Measurements from ENCODE around the gene SRRM4.

Gene SRRM4

DNA sequence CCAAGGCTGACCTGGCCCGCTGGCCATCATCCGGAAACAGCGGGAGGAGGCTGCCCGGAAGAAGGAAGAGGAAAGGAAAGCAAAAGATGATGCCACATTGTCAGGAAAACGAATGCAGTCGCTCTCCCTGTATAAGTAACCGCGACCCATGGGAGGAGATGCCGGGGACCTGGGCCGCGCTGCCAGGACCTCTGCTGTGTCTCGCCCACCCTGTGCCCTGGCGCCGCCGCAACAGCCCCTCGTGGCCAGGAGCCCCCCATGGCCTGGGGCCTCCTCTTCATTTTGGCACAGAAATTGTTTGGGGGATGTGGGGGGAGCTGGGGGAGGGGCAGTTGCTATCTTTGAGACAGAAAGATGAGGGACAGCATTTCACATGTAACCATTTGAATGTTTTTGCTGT is 213.9 kb downstream of the SRRM4 start:
- no peak for DNase-seq (ENCODE audit: low read depth in 3 of 3, low spot score in 1 of 3)

DNA sequence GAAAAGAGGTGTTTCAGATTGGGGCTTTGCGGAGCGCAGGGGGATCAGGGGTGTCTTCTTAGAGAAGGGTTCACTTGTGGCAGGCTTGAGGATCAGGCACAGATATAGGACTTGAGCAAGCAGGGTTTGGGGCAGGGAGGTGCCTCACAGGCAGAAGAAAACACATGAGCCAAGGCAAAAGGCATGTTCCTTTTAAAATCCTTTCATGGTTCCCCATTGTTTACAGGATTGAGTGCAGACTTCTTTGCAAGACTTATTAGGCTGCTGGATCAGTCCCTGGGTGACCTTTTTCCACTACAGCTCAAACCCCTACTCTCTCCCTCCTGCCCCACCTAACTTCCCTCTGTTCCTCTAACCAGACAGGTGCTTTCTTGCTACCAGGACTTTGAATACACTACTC is 217.1 kb downstream of the SRRM4 start:
- DNase-seq (ENCODE audit: low read depth in 3 of 3, low spot score in 1 of 3) = no peak

DNA sequence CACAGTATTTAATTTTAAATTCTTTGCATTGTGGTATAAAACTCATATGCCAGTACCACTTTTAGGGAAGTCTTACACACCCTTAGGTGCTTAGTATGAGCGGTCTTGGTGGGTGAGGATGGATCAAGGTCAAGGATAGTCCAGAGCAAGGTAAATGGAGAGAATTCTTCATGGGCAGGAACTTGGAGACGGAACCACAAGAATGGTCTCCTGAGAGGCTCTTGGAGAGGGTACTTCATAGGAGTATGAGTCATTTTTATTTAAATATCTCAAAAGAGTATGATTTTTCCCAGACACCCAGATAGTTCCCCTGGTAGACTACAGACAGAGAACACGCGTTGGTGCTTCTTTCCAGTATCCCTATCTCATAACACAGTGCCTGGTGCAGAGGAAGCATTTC is 219.3 kb downstream of the SRRM4 start:
- DNase-seq (ENCODE audit: low read depth in 3 of 3, low spot score in 1 of 3) = no peak

GRCh38 chr12:119201789-119202543 is 220.6 kb downstream of the SRRM4 start:
- no peak for DNase-seq (ENCODE audit: low read depth in 3 of 3, low spot score in 1 of 3)

GRCh38 chr12:119202544-119202943 is 221.2 kb downstream of the SRRM4 start:
- DNase-seq (ENCODE audit: low read depth in 3 of 3, low spot score in 1 of 3) = no peak

GRCh38 chr12:119204131-119204530 is 222.8 kb downstream of the SRRM4 start:
- DNase-seq (ENCODE audit: low read depth in 3 of 3, low spot score in 1 of 3) = no peak

GRCh38 chr12:119204671-119205285 is 223.4 kb downstream of the SRRM4 start:
- no peak for DNase-seq (ENCODE audit: low read depth in 3 of 3, low spot score in 1 of 3)

GRCh38 chr12:119206348-119207062 is 225.2 kb downstream of the SRRM4 start:
- no peak for DNase-seq (ENCODE audit: low read depth in 3 of 3, low spot score in 1 of 3)

GRCh38 chr12:119207063-119207560 is 225.8 kb downstream of the SRRM4 start:
- DNase-seq (ENCODE audit: low read depth in 3 of 3, low spot score in 1 of 3) = no peak

DNA sequence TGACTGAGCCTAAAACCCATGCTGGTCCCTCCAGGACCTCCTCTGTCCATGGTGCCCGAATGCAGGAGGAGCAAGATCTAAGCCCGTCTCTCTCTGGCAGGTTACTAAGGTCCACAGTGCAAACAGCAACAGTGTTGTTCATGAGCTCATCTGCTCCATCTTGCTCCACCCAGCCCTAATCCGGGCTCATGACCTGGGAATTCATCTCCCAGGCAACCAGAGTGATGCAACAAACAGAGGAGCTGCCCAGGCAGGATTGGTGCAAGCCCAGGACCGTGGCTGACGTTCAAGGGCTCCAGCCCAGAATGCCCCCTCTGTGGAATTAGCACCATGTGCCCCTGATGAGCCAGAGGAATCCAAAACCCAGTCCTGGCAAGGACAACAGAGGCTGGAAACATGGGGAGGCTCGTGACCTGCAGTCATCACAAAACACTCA is 227.3 kb downstream of the SRRM4 start:
- DNase-seq (ENCODE audit: low read depth in 3 of 3, low spot score in 1 of 3) = no peak

DNA sequence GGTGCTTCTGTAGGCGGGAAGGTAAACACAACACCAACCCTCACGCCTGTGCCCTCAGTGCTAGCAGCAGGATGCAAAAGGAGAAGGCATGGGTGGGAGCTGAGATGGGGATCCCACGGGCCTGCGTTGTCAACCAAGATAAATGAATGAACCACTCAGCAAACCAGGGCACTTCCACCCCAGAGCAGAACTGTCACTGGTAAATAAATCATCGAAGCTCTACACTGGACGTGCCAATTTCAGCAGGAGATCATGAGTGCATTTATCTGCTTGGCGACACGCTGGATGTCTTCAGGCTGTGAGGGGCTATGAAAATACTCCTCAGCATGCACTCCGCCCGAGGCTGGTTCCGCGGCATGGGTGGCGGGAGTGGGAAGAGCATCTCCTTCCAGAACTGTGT is 230.5 kb downstream of the SRRM4 start:
- DNase-seq (ENCODE audit: low read depth in 3 of 3, low spot score in 1 of 3) = no peak

All from stimulated activated CD4-positive, alpha-beta T cell treated with anti-CD3 and anti-CD28 coated beads, TNF-alpha, amount 100 ng/mL, for 1 hour (primary cell).